HepG2 (cell line): ENCODE data around the gene CARMIL3.

ENCODE experiments used
- TF ChIP-seq, protein P1 (sequence below): sonication (generic); formaldehyde crosslinking; IDR thresholded peaks from 2 replicates; pipeline ENCODE4 v1.5.0; 2020; ENCODE audit warnings: missing genetic modification reagents
- TF ChIP-seq, protein P2 (sequence below): sonication (generic); formaldehyde crosslinking; IDR thresholded peaks from 2 replicates; pipeline ENCODE4 v1.8.1; 2022; ENCODE audit warnings: mild to moderate bottlenecking, missing genetic modification reagents
- TF ChIP-seq, protein P3 (sequence below): sonication (generic); formaldehyde crosslinking; IDR thresholded peaks from 2 replicates; pipeline ENCODE4 v1.8.1; 2022; ENCODE audit warnings: low read depth, mild to moderate bottlenecking, missing genetic modification reagents

DNA sequence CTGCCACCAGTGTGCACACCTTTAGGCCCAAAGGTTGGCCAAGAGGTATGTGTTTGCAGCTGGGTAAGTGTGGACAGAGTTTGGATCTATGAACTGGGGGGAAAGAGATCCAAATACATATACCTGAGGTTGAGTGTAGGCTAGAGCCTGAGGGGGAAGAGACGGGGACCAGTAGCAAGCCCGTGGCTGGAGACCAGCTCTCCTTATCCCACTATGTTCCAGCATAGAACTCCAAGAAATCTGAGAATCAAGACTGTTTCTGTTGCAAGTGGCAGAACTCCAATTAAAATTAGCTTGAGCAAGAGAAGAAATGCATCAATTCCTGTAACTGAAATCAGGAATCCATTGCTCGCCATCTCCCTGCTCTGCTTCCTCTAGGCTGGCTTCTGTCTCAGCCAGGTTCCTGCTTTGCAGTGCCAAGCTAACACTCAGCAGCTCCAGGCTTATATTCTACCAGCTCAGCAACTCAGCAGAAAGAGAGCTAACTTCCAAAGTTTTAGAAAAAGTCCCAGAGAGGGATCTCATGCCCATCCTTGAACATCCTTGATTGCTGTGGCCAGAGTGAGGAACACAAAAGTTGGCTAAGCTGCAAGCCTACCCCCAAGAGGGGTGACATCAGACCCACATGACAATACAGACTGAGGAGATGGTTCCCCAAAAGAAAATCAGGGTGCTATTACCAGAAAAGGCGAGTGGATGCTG lies 40.8 kb downstream of the CARMIL3 start:
- TF ChIP-seq, protein P1, sequence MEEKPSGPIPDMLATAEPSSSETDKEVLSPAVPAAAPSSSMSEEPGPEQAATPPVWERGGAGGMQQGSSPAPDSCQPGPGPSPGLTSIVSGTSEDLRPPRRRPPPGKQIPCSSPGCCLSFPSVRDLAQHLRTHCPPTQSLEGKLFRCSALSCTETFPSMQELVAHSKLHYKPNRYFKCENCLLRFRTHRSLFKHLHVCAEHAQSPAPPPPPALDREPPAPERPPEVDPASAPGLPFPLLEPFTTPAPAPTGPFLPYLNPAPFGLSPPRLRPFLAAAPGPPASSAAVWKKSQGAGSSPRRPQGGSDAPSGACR (CRISPR knock-in tag), result no peak
- TF ChIP-seq, protein P2, sequence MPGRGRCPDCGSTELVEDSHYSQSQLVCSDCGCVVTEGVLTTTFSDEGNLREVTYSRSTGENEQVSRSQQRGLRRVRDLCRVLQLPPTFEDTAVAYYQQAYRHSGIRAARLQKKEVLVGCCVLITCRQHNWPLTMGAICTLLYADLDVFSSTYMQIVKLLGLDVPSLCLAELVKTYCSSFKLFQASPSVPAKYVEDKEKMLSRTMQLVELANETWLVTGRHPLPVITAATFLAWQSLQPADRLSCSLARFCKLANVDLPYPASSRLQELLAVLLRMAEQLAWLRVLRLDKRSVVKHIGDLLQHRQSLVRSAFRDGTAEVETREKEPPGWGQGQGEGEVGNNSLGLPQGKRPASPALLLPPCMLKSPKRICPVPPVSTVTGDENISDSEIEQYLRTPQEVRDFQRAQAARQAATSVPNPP (CRISPR knock-in tag), result peak; percentile 5; the same call in 1 of the 2 replicates
- TF ChIP-seq, protein P3, sequence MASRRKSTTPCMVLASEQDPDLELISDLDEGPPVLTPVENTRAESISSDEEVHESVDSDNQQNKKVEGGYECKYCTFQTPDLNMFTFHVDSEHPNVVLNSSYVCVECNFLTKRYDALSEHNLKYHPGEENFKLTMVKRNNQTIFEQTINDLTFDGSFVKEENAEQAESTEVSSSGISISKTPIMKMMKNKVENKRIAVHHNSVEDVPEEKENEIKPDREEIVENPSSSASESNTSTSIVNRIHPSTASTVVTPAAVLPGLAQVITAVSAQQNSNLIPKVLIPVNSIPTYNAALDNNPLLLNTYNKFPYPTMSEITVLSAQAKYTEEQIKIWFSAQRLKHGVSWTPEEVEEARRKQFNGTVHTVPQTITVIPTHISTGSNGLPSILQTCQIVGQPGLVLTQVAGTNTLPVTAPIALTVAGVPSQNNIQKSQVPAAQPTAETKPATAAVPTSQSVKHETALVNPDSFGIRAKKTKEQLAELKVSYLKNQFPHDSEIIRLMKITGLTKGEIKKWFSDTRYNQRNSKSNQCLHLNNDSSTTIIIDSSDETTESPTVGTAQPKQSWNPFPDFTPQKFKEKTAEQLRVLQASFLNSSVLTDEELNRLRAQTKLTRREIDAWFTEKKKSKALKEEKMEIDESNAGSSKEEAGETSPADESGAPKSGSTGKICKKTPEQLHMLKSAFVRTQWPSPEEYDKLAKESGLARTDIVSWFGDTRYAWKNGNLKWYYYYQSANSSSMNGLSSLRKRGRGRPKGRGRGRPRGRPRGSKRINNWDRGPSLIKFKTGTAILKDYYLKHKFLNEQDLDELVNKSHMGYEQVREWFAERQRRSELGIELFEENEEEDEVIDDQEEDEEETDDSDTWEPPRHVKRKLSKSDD (CRISPR knock-in tag), result no peak
